HG02943 (cell line): ENCODE results near the gene IPCEF1.
"Not testable (repeated sequence)": the region's sequence is repeated elsewhere in the genome, so short reads cannot be mapped to it uniquely, and the experiment has no call there.

Source experiments
- ATAC-seq: cut with Tn5 transposase; IDR thresholded peaks from one replicate; pipeline ENCODE4 v1.9.1; 2021; ENCODE audit warnings: mild to moderate bottlenecking, low read depth, moderate library complexity; ENCODE audit not compliant: unreplicated experiment

Gene IPCEF1

DNA sequence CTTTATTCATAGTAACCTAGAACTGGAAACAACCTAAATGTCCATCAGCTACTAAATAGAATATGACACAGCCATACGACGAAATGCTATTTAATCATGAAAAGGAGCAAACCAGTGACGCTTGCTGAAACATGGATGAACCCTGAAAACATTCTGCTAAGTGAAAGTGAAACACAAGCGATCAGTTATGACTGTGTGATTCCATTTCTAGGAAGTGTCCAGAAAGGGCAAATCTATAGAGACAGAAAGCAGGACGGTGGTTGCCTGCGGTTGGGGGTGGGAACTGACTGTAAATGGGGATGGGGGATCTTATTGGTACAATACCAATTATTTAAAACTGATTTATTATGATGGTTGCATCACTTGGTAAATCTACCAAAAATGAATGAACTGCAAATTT, 126.8 kb downstream of the IPCEF1 start:
- no peak for ATAC-seq

DNA sequence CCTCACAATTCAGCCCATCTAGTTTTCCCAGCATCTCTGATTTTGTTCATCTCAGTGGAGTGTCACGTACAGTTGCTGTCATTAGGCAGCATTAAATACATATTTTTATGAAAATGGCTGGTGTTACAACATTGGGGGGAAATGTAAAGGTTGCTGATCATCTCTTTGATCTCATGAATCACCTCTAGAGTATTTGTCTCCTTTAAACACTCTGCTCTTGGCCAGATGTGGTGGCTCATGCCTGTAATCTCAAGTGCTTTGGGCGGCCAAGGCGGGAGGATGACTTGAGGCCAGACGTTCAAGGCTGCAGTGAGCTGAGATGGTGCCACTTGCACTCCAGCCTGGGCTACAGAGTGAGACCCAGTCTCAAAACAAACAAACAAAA, 128.1 kb downstream of the IPCEF1 start:
- no peak for ATAC-seq

DNA sequence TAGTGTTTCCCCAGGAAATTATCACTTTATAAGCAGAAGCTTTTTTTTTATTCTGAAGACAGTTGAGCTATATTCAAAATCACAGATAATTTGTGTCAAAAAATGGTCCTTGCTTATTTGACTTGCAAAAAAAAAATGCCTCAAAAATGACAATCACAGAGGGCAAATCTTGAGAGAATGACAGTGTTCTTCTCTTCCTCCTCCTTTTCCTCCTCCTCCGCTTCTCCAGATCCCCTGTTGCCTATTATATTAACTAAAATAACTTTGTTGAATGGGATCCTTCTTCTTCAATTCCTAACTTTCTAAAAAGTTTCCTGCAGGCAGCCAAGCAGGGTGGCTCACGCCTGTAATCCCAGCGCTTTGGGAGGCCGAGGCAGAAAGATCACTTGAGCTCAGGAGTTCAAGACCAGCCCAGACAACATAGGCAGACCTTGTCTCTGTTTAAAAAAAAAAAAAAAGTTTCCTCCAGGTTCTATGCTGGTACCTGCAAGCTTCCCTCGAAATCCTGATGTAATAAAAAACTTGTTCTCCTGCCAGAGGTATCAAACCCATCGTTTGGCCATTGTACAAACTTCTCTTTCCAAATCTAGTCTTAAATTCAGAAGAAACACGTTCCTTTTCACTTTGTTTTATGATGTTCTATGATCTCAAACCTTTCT, 128.6 kb downstream of the IPCEF1 start:
- no peak for ATAC-seq

DNA sequence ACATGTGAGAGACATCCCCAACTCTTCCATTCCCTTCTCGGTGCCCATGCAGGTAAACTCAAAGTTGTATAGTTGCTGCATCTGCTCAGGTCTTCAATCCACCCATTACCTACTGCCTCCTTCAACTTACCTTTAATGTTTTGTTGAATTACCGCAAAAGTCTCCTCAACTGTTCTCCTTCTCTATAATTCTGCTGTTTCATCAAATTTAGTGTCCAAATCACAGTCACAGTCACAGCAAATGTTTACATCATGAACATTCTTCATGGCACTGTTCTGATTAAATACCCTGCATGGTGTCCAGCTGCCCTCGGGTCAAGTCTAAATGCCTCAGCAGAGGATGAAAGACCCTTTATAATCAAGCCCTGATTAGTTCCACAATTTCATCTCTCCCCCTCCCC, 130.1 kb downstream of the IPCEF1 start:
- no peak for ATAC-seq

DNA sequence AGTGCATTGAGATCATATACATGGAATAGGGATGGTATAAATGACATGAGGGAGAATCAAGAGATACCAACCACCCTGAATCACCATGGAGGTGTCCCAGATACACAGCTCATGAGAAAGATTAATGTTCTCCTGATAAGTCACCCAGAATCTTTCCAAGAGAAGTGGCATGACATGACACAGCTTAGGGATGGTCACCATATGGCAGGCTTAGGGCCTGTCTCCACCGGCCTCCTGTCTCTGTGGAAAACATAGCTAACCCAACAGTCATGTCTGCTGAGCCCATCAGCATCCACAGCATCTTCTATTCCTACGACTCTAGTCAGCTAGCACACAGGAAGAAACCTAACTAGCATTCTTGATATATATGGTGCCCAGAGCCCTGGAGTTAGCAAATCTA, 133.3 kb downstream of the IPCEF1 start:
- no peak for ATAC-seq

- no peak for ATAC-seq
These were observed 133.9 kb downstream of the IPCEF1 start for GRCh38 chr6:154222716-154223115.

DNA sequence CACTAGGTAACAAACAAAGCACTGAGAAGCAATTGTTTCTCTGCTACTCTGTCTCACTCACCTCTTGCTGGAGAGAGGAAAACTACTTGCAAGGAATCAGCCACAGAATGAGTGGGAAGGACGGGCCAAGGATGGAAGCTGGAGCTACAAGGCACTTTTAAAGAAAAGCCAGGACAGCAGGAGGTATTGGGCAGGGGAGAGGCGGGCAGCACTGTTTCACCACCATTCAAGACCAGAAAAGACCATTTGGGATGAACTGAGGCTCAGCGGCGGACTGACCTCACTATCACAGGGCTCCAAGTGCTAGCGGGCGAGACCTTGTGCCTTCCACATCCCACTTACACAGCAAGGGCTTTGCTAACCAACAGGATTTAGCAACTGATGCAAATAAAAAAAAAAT, 137.4 kb downstream of the IPCEF1 start:
- ATAC-seq, result no peak

GRCh38 chr6:154218787-154219186, 137.8 kb downstream of the IPCEF1 start:
- ATAC-seq, result no peak

- ATAC-seq, result no peak
These were observed 138.3 kb downstream of the IPCEF1 start for GRCh38 chr6:154218301-154218700.

- ATAC-seq, result no peak
These were observed 142.8 kb downstream of the IPCEF1 start for GRCh38 chr6:154213782-154214181.

- no peak for ATAC-seq
These were observed 145.9 kb downstream of the IPCEF1 start for GRCh38 chr6:154210678-154211077.

GRCh38 chr6:154209555-154209954, 147.0 kb downstream of the IPCEF1 start:
- ATAC-seq, result no peak

- ATAC-seq, result no peak
These were observed 149.6 kb downstream of the IPCEF1 start for GRCh38 chr6:154206996-154207395.

- ATAC-seq, result no peak
These were observed 150.5 kb downstream of the IPCEF1 start for GRCh38 chr6:154206141-154206540.

GRCh38 chr6:154202958-154203357, 153.6 kb downstream of the IPCEF1 start:
- no peak for ATAC-seq

- ATAC-seq, result no peak
These were observed 154.3 kb downstream of the IPCEF1 start for GRCh38 chr6:154202339-154202738.

DNA sequence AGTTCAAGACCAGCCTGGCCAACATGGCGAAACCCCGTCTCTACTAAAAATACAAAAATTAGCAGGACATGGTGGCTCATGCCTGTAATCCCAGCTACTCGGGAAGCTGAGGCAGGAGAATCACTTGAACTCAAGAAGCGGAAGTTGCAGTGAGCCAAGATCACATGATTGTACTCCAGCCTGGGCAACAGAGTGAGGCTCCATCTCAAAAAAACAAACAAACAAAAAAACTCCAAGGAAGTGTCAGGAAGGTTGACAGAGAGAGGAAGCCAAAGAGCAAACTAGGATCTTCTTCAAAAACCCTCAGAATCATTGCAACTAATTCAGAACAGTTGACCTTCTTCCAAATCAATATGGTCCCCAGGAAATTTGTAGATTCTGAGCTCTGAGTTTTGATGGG, 154.9 kb downstream of the IPCEF1 start:
- not testable (repeated sequence) for ATAC-seq

GRCh38 chr6:154197196-154197860, 159.3 kb downstream of the IPCEF1 start:
- ATAC-seq, result no peak

DNA sequence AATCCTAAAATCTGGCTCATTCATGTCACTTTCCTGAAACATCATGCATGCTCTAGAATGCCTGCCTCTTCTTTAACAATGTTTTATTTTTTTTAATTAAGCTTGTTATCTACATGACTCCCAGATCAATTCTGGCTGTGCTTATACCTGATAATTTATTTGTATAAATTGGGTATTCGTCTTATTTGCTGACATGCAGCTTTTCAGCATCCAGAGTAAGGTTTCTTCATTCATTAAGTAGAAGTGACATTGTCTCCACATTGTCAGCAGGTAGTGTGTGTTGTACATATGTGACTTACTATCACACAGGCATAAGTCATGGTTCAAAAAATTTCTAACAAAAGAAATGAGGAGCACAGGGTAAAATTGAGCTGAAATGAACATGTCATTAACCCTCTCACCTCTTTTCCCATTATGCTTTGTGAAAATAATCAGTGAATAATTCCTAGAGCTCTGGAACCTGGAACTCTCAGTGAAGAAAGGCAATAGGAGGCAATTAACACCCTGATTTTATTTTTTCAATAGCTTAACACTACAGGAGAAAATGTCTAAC, 160.2 kb downstream of the IPCEF1 start:
- ATAC-seq, result no peak

GRCh38 chr6:154187714-154188113, 168.9 kb downstream of the IPCEF1 start:
- ATAC-seq, result no peak

DNA sequence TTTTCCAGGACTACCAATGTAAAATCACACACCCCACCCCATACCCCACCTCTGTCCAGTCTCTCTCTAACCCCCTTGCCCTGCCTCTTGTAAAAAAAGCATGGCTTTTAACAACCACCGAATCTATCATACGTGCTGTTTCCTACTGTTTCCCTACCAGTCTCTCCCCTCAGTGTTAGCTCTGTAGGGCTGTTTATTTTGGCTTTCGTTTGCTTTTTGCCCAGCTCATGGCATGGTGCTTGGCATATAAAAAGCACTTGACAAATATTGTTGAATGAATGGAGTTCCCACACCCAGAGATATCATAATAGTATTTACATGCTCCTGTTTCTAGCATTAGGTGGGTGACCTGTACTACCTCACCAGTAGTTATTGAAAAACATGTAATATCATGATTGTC, 169.4 kb downstream of the IPCEF1 start:
- no peak for ATAC-seq

- ATAC-seq, result no peak
These were observed 177.2 kb downstream of the IPCEF1 start for GRCh38 chr6:154179434-154179833.
